ENCODE data around the gene TRIM8. TPM values are rescaled to one million over a fixed set of nuclear protein-coding genes. Genes with fewer than 3 reads are reported as not detected.

The TRIM8 gene
- total RNA-seq, 1 experiment from 2014 or later = 73.0 TPM

- no peaks in the 10 kb centered on the region for H3K36me3 ChIP-seq (ENCODE audit: low read depth)
- H3F3A ChIP-seq (ENCODE audit: insufficient read depth, low read depth) = peaks cover 26% of the 10 kb centered on the region
- H3K27ac ChIP-seq = peak overlapping the region; percentile 38; the same call in 1 of the 2 replicates
- H3K27me3 ChIP-seq (ENCODE audit: insufficient read depth, low read depth) = no peaks in the 10 kb centered on the region
- intact Hi-C loops (cut with micrococcal nuclease; ENCODE audit: unreplicated experiment) = loop anchor here (2.0 to 10.0 kb wide), 3 partner anchors 15 to 249 kb away; partner anchors contain the start of gene NFKB2
- peaks cover 9% of the 10 kb centered on the region for H4K20me1 ChIP-seq (ENCODE audit: insufficient read depth)
- H3K4me3 ChIP-seq = peak overlapping the region; percentile 70; the same call in 1 of the 2 replicates
- H3K9me3 ChIP-seq (ENCODE audit: insufficient read depth, low read depth) = no peaks in the 10 kb centered on the region
- H3K4me1 ChIP-seq (replicated peaks; ENCODE audit: insufficient read depth) = peaks cover 14% of the 10 kb centered on the region; the same call in 1 of the 2 replicates
- peak overlapping the region; percentile 68 for H3K4me2 ChIP-seq
- peak in 1 of 2 experiments; percentile 38 for DNase-seq
- peak overlapping the region; percentile 86 for H2AFZ ChIP-seq
- TF ChIP-seq EZH2 (IDR thresholded peaks at IDR 0.05; ENCODE audit: low read depth) (no peak), CTCF (conservative IDR thresholded peaks at IDR 0.05) (no peak)
- ChIA-PET POLR2A (ENCODE audit: unreplicated experiment) (interaction anchor here (0.8 kb wide), 1 partner anchor 19 kb away, joined by 6 read pairs; no protein-coding TSS in a partner anchor), CTCF (no interaction called here)
- H3K79me2 ChIP-seq (ENCODE audit: low read depth) = peaks cover 43% of the 10 kb centered on the region
- BruUV-seq (replicated peaks) = TSS peak; percentile 37
- H3K9me2 ChIP-seq (ENCODE audit: insufficient read depth) = no peaks in the 10 kb centered on the region
Measured at GRCh38 chr10:102643336-102644065, 778 bp upstream of the TRIM8 start.

GRCh38 chr10:102644646-102645387, 538 bp downstream of the TRIM8 start:
- peak; percentile 54 to 74 for DNase-seq
- peaks cover 26% of the 10 kb centered on the region for H3F3A ChIP-seq (ENCODE audit: insufficient read depth, low read depth)
- H3K27ac ChIP-seq = peak overlapping the region; percentile 83
- peak overlapping the region; percentile 85 for H3K4me2 ChIP-seq
- no peaks in the 10 kb centered on the region for H3K9me3 ChIP-seq (ENCODE audit: insufficient read depth, low read depth)
- H3K79me2 ChIP-seq (ENCODE audit: low read depth) = peaks cover 56% of the 10 kb centered on the region
- ChIA-PET POLR2A (ENCODE audit: unreplicated experiment) (interaction anchor here (0.9 kb wide), 1 partner anchor 11 kb away, joined by 10 read pairs; no protein-coding TSS in a partner anchor), CTCF (interaction anchor here (1.0 kb wide), 1 partner anchor 49 kb away, joined by 4 read pairs; no protein-coding TSS in a partner anchor)
- peaks cover 14% of the 10 kb centered on the region; the same call in 1 of the 2 replicates for H3K4me1 ChIP-seq (replicated peaks; ENCODE audit: insufficient read depth)
- intact Hi-C loops (cut with micrococcal nuclease; ENCODE audit: unreplicated experiment) = loop anchor here (5.0 to 10.0 kb wide), 2 partner anchors 67 to 250 kb away; partner anchors contain the start of genes ARL3, NFKB2 and SFXN2
- no peaks in the 10 kb centered on the region for H3K36me3 ChIP-seq (ENCODE audit: low read depth)
- H3K4me3 ChIP-seq = peak overlapping the region; percentile 70
- peaks cover 16% of the 10 kb centered on the region for H4K20me1 ChIP-seq (ENCODE audit: insufficient read depth)
- H3K9me2 ChIP-seq (ENCODE audit: insufficient read depth) = no peaks in the 10 kb centered on the region
- no peaks in the 10 kb centered on the region for H3K27me3 ChIP-seq (ENCODE audit: insufficient read depth, low read depth)
- no peak overlapping the region for H2AFZ ChIP-seq
- TF ChIP-seq CTCF (conservative IDR thresholded peaks at IDR 0.05) = no peak; the same call in 1 of the 2 replicates
- no peak for TF ChIP-seq EZH2 (IDR thresholded peaks at IDR 0.05; ENCODE audit: low read depth)
- no TSS peak for BruUV-seq (replicated peaks)

- ChIA-PET CTCF (interaction anchor here (1.0 kb wide), 1 partner anchor 49 kb away, joined by 4 read pairs; no protein-coding TSS in a partner anchor), POLR2A (ENCODE audit: unreplicated experiment) (interaction anchor here (0.6 kb wide), 1 partner anchor 10 kb away, joined by 4 read pairs; no protein-coding TSS in a partner anchor)
- Histone ChIP-seq H2AFZ (peak overlapping the region; percentile 62; the same call in 1 of the 2 replicates), H3K9me3 (ENCODE audit: insufficient read depth, low read depth) (no peaks in the 10 kb centered on the region), H4K20me1 (ENCODE audit: insufficient read depth) (peaks cover 17% of the 10 kb centered on the region), H3K4me2 (peak overlapping the region; percentile 85), H3K27ac (peak overlapping the region; percentile 83), H3K4me3 (peak overlapping the region; percentile 70), H3K9me2 (ENCODE audit: insufficient read depth) (no peaks in the 10 kb centered on the region), H3F3A (ENCODE audit: insufficient read depth, low read depth) (peaks cover 26% of the 10 kb centered on the region), H3K36me3 (ENCODE audit: low read depth) (no peaks in the 10 kb centered on the region), H3K79me2 (ENCODE audit: low read depth) (peaks cover 61% of the 10 kb centered on the region), H3K27me3 (ENCODE audit: insufficient read depth, low read depth) (no peaks in the 10 kb centered on the region), H3K4me1 (replicated peaks; ENCODE audit: insufficient read depth) (peaks cover 14% of the 10 kb centered on the region; the same call in 1 of the 2 replicates)
- TSS peak; percentile 55 for BruUV-seq (replicated peaks)
- intact Hi-C loops (cut with micrococcal nuclease; ENCODE audit: unreplicated experiment) = loop anchor here (5.0 to 10.0 kb wide), 2 partner anchors 67 to 251 kb away; partner anchors contain the start of genes ARL3, NFKB2 and SFXN2
- TF ChIP-seq EZH2 (IDR thresholded peaks at IDR 0.05; ENCODE audit: low read depth) = no peak
- TF ChIP-seq CTCF (conservative IDR thresholded peaks at IDR 0.05) = no peak
- peak in 1 of 2 experiments; percentile 62 for DNase-seq
Measured at GRCh38 chr10:102645388-102645740, 1.1 kb downstream of the TRIM8 start.
